ENCODE results near the gene CDC20B. TPM values are rescaled to one million over a fixed set of nuclear protein-coding genes. Genes with fewer than 3 reads are reported as not detected.
"Not testable (repeated sequence)": the region's sequence is repeated elsewhere in the genome, so short reads cannot be mapped to it uniquely, and the experiment has no call there.

Gene CDC20B
- total RNA-seq, 1 experiment from 2014 or later = 0.26 TPM

DNA sequence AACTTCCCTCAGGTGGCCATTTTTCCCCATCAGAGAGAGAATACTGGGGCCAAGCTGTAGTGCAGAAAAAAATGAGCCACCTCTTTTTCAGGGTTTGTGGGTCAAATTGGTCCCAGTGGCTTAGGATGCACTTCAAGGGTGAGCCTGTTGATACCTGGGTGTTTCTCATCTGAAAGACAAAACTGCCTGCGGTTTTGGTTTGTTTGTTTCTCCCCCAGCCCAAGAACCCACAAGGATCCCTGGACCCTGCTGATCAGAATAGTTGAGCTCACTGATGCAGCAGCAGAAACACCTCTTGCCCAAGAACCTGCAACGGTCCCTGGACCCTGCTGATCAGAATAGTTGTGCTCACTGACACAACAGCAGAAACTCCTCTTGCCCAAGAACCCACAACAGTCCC is 83.7 kb downstream of the CDC20B start:
- not testable (repeated sequence) for H3K4ac ChIP-seq (ENCODE audit: low read depth, low read length); H3K79me2 ChIP-seq (ENCODE audit: insufficient read depth, low read length); H3K56ac ChIP-seq (ENCODE audit: insufficient read length, low read depth, low read length); H2BK15ac ChIP-seq (ENCODE audit: low read depth, low read length); H4K20me1 ChIP-seq (ENCODE audit: control insufficient read depth, insufficient read depth, insufficient read length); H3K27ac Mint-ChIP-seq; H2BK5ac ChIP-seq (ENCODE audit: insufficient read length, low read length); H4K8ac ChIP-seq (replicated peaks; ENCODE audit: insufficient read length, low read depth, low read length); H2AK5ac ChIP-seq (ENCODE audit: insufficient read length, low read length); H3K14ac ChIP-seq (ENCODE audit: insufficient read depth, low read length); H4K91ac ChIP-seq (ENCODE audit: insufficient read length, low read depth, low read length); H2BK20ac ChIP-seq (ENCODE audit: low read depth, low read length, poor library complexity, severe bottlenecking); H3K4me1 ChIP-seq (ENCODE audit: insufficient read depth, low read length); H3K79me1 ChIP-seq (ENCODE audit: insufficient read depth, low read depth, low read length, poor library complexity, severe bottlenecking); H3K4me2 ChIP-seq (ENCODE audit: insufficient read depth, insufficient read length, low read length); H4K5ac ChIP-seq (ENCODE audit: insufficient read length, low read depth, low read length); H2AFZ ChIP-seq (ENCODE audit: low read length); H2BK120ac ChIP-seq (ENCODE audit: low read depth, low read length, poor library complexity, severe bottlenecking); H3K23me2 ChIP-seq (ENCODE audit: insufficient read length, low read depth, low read length, poor library complexity, severe bottlenecking); H2BK12ac ChIP-seq (ENCODE audit: insufficient read length, low read depth, low read length); H3K9ac ChIP-seq (ENCODE audit: extremely low read depth, insufficient read length, low read length); H3K23ac ChIP-seq (ENCODE audit: insufficient read length, low read depth, low read length); H3T11ph ChIP-seq (ENCODE audit: low read length); H3K4me3 Mint-ChIP-seq; H3K27me3 ChIP-seq (ENCODE audit: insufficient read depth, low read length); DNase-seq; H3K9me3 ChIP-seq (ENCODE audit: control insufficient read depth, low read depth, low read length); H3K27ac ChIP-seq (ENCODE audit: insufficient read length, low read depth, low read length); H3K18ac ChIP-seq (ENCODE audit: insufficient read length, low read depth, low read length)
- WGBS (ENCODE audit: extremely low coverage, insufficient read length, low lambda C conversion rate) = no CpG with 5 or more reads among the region's 2 CpGs
- Mint-ChIP-seq H3K4me1 (peaks cover 20 to 27% of the 10 kb centered on the region in 2 experiments), H3K36me3 (ENCODE audit: insufficient read depth in 1 of 3, low read depth in 3 of 3) (peaks cover 2 to 25% (median 15%) of the 10 kb centered on the region in 3 experiments; a peak in 5 of 7 replicates), H3K9me3 (peaks cover 30 to 42% of the 10 kb centered on the region in 2 experiments), H3K27me3 (ENCODE audit: low read depth) (peaks cover 24% of the 10 kb centered on the region)
